AG04449 (cell line): ENCODE measurements around the gene WIPF3.

Source experiments
- CTCF ChIA-PET: fragments of 350-600 bp; formaldehyde crosslinking; extraction: SDS; loops from one replicate; lab custom pipeline; 2021; ENCODE audit warnings: antibody characterized with exemption; lab: Yijun Ruan, JAX
- POLR2A ChIA-PET: fragments of 400-600, 350-600 bp; formaldehyde crosslinking; extraction: SDS; loops from one replicate; lab custom pipeline; 2020; ENCODE audit warnings: antibody characterized with exemption, inconsistent platforms; lab: Yijun Ruan, JAX
- DNase-seq: peaks from one replicate; pipeline ENCODE4 v3.0.0-alpha.2; 2010; ENCODE audit warnings: low read depth, low spot score
- H3K4me3 ChIP-seq: 2 replicates; pipeline ENCODE4 v1.5.1; 2011; ENCODE audit warnings: low read depth, mild to moderate bottlenecking, control low read depth, low read length
- CTCF ChIP-seq: IDR thresholded peaks from one replicate; pipeline ENCODE4 v1.5.1; 2011; ENCODE audit warnings: mild to moderate bottlenecking, moderate library complexity, low read length, control low read depth, inconsistent platforms; ENCODE audit not compliant: insufficient read depth; ENCODE audit errors: missing control alignments

The WIPF3 gene

GRCh38 chr7:29812185-29812876 is 6.0 kb downstream of the WIPF3 start:
- no peak overlapping the region for H3K4me3 ChIP-seq
- no peak for TF ChIP-seq CTCF
- POLR2A ChIA-PET, result no interaction called here
- CTCF ChIA-PET, result interaction anchor here (0.8 kb wide), 1 partner anchor 10 kb away, joined by 3 read pairs; no protein-coding TSS in a partner anchor
- DNase-seq, result no peak

GRCh38 chr7:29815181-29816105 is 9.1 kb downstream of the WIPF3 start:
- ChIA-PET POLR2A (no interaction called here), CTCF (interaction anchor here (0.8 kb wide), 1 partner anchor 49 kb away, joined by 3 read pairs; no protein-coding TSS in a partner anchor)

GRCh38 chr7:29818308-29818707 is 12.0 kb downstream of the WIPF3 start:
- TF ChIP-seq CTCF, result no peak
- no peak for DNase-seq
- ChIA-PET CTCF (no interaction called here), POLR2A (no interaction called here)
- H3K4me3 ChIP-seq, result no peak overlapping the region

More at GRCh38 chr7:29815181-29816105, 9.1 kb downstream of the WIPF3 start:
- no peak for TF ChIP-seq CTCF
- no peak overlapping the region for H3K4me3 ChIP-seq
- no peak for DNase-seq

- TF ChIP-seq CTCF, result no peak
- ChIA-PET CTCF (no interaction called here), POLR2A (no interaction called here)
- no peak overlapping the region for H3K4me3 ChIP-seq
- DNase-seq, result no peak
These were observed 19.6 kb downstream of the WIPF3 start for GRCh38 chr7:29825775-29826529.

- TF ChIP-seq CTCF, result no peak
- no peak overlapping the region for H3K4me3 ChIP-seq
- CTCF ChIA-PET, result no interaction called here
- DNase-seq, result no peak
- POLR2A ChIA-PET, result no interaction called here
These were observed 20.2 kb downstream of the WIPF3 start for GRCh38 chr7:29826530-29826822.
